Progenitor cell of endocrine pancreas (in vitro differentiated cells): ENCODE results near the gene CCDC178. TPM values are rescaled to one million over a fixed set of nuclear protein-coding genes. Genes with fewer than 3 reads are reported as not detected.
"Not testable (repeated sequence)": the region's sequence is repeated elsewhere in the genome, so short reads cannot be mapped to it uniquely, and the experiment has no call there.

Experiments
- DNase-seq: peaks from one replicate; pipeline ENCODE4 v3.0.0; 2021; ENCODE audit warnings: low spot score; ENCODE audit not compliant: unreplicated experiment
- H3K27ac Mint-ChIP-seq: 2 replicates; pipeline ENCODE4 v1.8.0; 2021; ENCODE audit warnings: mild to moderate bottlenecking, moderate library complexity, mixed read lengths
- H3K27me3 Mint-ChIP-seq: 2 replicates; pipeline ENCODE4 v1.8.0; 2021; ENCODE audit warnings: mixed read lengths
- H3K36me3 Mint-ChIP-seq: 2 replicates; pipeline ENCODE4 v1.8.0; 2022; ENCODE audit warnings: mixed read lengths; ENCODE audit not compliant: insufficient read depth
- H3K4me1 Mint-ChIP-seq: 2 replicates; pipeline ENCODE4 v1.8.0; 2021; ENCODE audit warnings: low read depth, mixed read lengths
- H3K4me3 Mint-ChIP-seq: 2 replicates; pipeline ENCODE4 v1.8.0; 2021; ENCODE audit warnings: low read depth, mild to moderate bottlenecking, moderate library complexity, mixed read lengths
- H3K9me3 Mint-ChIP-seq: 2 replicates; pipeline ENCODE4 v1.8.0; 2021; ENCODE audit warnings: low read depth, mixed read lengths
- CTCF ChIP-seq: fragments of 200-600 bp; sonication (generic); IDR thresholded peaks from one replicate; pipeline ENCODE4 v1.5.0; 2021; ENCODE audit warnings: antibody characterized with exemption, mild to moderate bottlenecking; ENCODE audit not compliant: unreplicated experiment
- total RNA-seq: library from RNA; stranded (reverse); gene quantifications from 2 replicates; pipeline ENCODE4 v1.2.1, GENCODE V29; 2021

The CCDC178 gene
- total RNA-seq, 1 donor from 2014 or later, result not detected

- DNase-seq, result no peak
- H3K4me3 Mint-ChIP-seq, result no peak overlapping the region
- no peaks in the 10 kb centered on the region for H3K36me3 Mint-ChIP-seq
- H3K27ac Mint-ChIP-seq, result no peak overlapping the region
- no peaks in the 10 kb centered on the region for H3K27me3 Mint-ChIP-seq
- TF ChIP-seq CTCF, result no peak
- peaks cover 15% of the 10 kb centered on the region for H3K4me1 Mint-ChIP-seq
- no peaks in the 10 kb centered on the region for H3K9me3 Mint-ChIP-seq
Observed at GRCh38 chr18:33157893-33158292, 282.6 kb downstream of the CCDC178 start.

GRCh38 chr18:33156906-33157470 is 283.5 kb downstream of the CCDC178 start:
- no peak for TF ChIP-seq CTCF
- peaks cover 15% of the 10 kb centered on the region for H3K4me1 Mint-ChIP-seq
- H3K27me3 Mint-ChIP-seq, result no peaks in the 10 kb centered on the region
- H3K4me3 Mint-ChIP-seq, result no peak overlapping the region
- no peak for DNase-seq
- no peak overlapping the region for H3K27ac Mint-ChIP-seq
- no peaks in the 10 kb centered on the region for H3K36me3 Mint-ChIP-seq
- H3K9me3 Mint-ChIP-seq, result no peaks in the 10 kb centered on the region

GRCh38 chr18:33154049-33154448 is 286.5 kb downstream of the CCDC178 start:
- Mint-ChIP-seq H3K4me3 (no peak overlapping the region), H3K36me3 (no peaks in the 10 kb centered on the region), H3K27me3 (no peaks in the 10 kb centered on the region), H3K4me1 (peaks cover 11% of the 10 kb centered on the region), H3K9me3 (peaks cover 14% of the 10 kb centered on the region), H3K27ac (no peak overlapping the region)
- no peak for DNase-seq
- no peak for TF ChIP-seq CTCF

- Mint-ChIP-seq H3K4me1 (peaks cover 3% of the 10 kb centered on the region), H3K4me3 (no peak overlapping the region), H3K27ac (no peak overlapping the region), H3K27me3 (no peaks in the 10 kb centered on the region), H3K9me3 (peaks cover 16% of the 10 kb centered on the region), H3K36me3 (no peaks in the 10 kb centered on the region)
- no peak for DNase-seq
- no peak for TF ChIP-seq CTCF
Observed at GRCh38 chr18:33152376-33152775, 288.1 kb downstream of the CCDC178 start.

GRCh38 chr18:33147811-33148210 is 292.7 kb downstream of the CCDC178 start:
- not testable (repeated sequence) for H3K27ac Mint-ChIP-seq, H3K27me3 Mint-ChIP-seq, H3K4me1 Mint-ChIP-seq, H3K4me3 Mint-ChIP-seq, H3K36me3 Mint-ChIP-seq, DNase-seq
- peaks cover 16% of the 10 kb centered on the region for H3K9me3 Mint-ChIP-seq

- Mint-ChIP-seq H3K27ac (no peak overlapping the region), H3K9me3 (peaks cover 16% of the 10 kb centered on the region), H3K4me3 (no peak overlapping the region), H3K36me3 (no peaks in the 10 kb centered on the region), H3K4me1 (no peaks in the 10 kb centered on the region), H3K27me3 (no peaks in the 10 kb centered on the region)
- no peak for TF ChIP-seq CTCF
- no peak for DNase-seq
Observed at GRCh38 chr18:33146014-33146413, 294.5 kb downstream of the CCDC178 start.
